ENCODE measurements around the gene PKN1. TPM values are rescaled to one million over a fixed set of nuclear protein-coding genes. Genes with fewer than 3 reads are reported as not detected.

PKN1 gene
- total RNA-seq (2014; rRNA removed; shearing (Covaris generic)) (147 and 201 TPM in 2 replicates), polyA plus RNA-seq (2016; fragmentation: Nextera tagmentation; extraction: Ambion mirVana) (86.8 and 106 TPM in 2 replicates)
- long read RNA-seq, partial matches to known transcripts, result 5 of 11 reads
- long read RNA-seq, other reads (novel, unspliced or antisense), result 3 of 11 reads

DNA sequence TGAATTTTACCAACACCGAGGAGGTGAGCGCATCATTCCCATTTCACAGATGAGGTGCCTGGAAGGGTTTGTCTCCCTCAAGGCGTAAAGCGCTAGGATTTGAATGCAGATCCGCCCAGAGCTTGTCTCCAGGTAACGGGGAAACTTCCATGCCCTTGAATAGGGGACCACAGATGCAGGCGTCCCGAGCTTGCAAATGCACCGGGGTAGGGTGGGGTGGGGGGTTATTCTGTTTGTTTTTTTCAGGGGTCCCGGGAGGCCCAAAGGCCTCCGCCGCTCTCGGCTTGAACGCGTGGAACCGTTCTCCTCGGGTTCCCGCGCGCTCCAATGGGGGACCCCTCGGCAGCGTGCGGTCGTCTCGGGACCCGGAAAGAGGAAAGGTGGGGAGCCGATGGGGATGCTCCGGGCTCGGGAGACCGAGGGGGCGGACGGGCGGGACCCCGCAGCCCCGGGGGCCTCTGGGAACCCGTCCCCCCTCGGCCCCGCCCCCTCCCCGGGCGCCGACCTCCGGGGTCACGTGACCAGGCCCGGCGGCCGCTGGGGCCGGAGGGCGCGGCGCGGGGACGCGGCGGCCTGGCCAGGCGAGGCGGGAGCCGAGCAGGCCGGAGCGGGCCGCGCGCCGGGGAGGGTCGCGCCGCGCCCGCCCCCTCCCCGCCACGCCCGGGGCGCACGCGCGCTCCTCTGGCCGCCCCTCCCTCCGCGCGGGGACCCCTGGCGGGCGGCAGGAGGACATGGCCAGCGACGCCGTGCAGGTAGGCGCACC lies at the start of gene PKN1:
TSS of gene PKN1 (plus strand) at position 516 of the 763 bp plus-strand sequence. CDS start at position 732, 216 bp downstream.
- H3K4me1 ChIP-seq (ENCODE audit: insufficient read depth), result peaks cover 12% of the 10 kb centered on the region; the same call in 1 of the 2 replicates
- peaks cover 12% of the 10 kb centered on the region; the same call in 1 of the 2 replicates for H3F3A ChIP-seq (replicated peaks; ENCODE audit: low read depth)
- H3K27me3 ChIP-seq (ENCODE audit: insufficient read depth), result no peaks in the 10 kb centered on the region; the same call in 1 of the 2 replicates
- TF ChIP-seq, protein P1, sequence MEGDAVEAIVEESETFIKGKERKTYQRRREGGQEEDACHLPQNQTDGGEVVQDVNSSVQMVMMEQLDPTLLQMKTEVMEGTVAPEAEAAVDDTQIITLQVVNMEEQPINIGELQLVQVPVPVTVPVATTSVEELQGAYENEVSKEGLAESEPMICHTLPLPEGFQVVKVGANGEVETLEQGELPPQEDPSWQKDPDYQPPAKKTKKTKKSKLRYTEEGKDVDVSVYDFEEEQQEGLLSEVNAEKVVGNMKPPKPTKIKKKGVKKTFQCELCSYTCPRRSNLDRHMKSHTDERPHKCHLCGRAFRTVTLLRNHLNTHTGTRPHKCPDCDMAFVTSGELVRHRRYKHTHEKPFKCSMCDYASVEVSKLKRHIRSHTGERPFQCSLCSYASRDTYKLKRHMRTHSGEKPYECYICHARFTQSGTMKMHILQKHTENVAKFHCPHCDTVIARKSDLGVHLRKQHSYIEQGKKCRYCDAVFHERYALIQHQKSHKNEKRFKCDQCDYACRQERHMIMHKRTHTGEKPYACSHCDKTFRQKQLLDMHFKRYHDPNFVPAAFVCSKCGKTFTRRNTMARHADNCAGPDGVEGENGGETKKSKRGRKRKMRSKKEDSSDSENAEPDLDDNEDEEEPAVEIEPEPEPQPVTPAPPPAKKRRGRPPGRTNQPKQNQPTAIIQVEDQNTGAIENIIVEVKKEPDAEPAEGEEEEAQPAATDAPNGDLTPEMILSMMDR (conservative IDR thresholded peaks at IDR 0.05; ENCODE audit: low read depth in 2 of 2), result no peak
- TF ChIP-seq POLR2AphosphoS5 (IDR thresholded peaks at IDR 0.05; ENCODE audit: low read depth), result peak; percentile 74
- no peaks in the 10 kb centered on the region for H3K36me3 ChIP-seq (ENCODE audit: insufficient read depth)
- Mint-ChIP-seq H3K27ac (no peak within 1 kb of the TSS), H3K4me1 (peaks cover 8% of the 10 kb centered on the region; the same call in 2 of the 3 replicates), H3K36me3 (ENCODE audit: low read depth) (no peaks in the 10 kb centered on the region; the same call in 1 of the 3 replicates), H3K27me3 (ENCODE audit: insufficient read depth, low read depth, poor library complexity) (peaks cover 20% of the 10 kb centered on the region), H3K9me3 (0 out of 3 replicates have a peak, but pooled peaks cover 4% of the 10 kb centered on the region), H3K4me3 (peak within 1 kb of the TSS; percentile 76)
- peak within 1 kb of the TSS; percentile 76 for H3K4me3 ChIP-seq
- H4K20me1 ChIP-seq (replicated peaks; ENCODE audit: insufficient read depth), result peaks cover 6% of the 10 kb centered on the region
- H3K27ac ChIP-seq (ENCODE audit: low read depth), result no peak within 1 kb of the TSS
- H3K4me2 ChIP-seq, result peak within 1 kb of the TSS; percentile 84
- DNase-seq (ENCODE audit: low spot score) (peak; percentile 88), ATAC-seq (peak; percentile 64)
- H2AFZ ChIP-seq, result peak within 1 kb of the TSS; percentile 94
- no peaks in the 10 kb centered on the region for H3K9me2 ChIP-seq (ENCODE audit: insufficient read depth)
- peaks cover 40% of the 10 kb centered on the region for H3K79me2 ChIP-seq (replicated peaks; ENCODE audit: insufficient read depth)

DNA sequence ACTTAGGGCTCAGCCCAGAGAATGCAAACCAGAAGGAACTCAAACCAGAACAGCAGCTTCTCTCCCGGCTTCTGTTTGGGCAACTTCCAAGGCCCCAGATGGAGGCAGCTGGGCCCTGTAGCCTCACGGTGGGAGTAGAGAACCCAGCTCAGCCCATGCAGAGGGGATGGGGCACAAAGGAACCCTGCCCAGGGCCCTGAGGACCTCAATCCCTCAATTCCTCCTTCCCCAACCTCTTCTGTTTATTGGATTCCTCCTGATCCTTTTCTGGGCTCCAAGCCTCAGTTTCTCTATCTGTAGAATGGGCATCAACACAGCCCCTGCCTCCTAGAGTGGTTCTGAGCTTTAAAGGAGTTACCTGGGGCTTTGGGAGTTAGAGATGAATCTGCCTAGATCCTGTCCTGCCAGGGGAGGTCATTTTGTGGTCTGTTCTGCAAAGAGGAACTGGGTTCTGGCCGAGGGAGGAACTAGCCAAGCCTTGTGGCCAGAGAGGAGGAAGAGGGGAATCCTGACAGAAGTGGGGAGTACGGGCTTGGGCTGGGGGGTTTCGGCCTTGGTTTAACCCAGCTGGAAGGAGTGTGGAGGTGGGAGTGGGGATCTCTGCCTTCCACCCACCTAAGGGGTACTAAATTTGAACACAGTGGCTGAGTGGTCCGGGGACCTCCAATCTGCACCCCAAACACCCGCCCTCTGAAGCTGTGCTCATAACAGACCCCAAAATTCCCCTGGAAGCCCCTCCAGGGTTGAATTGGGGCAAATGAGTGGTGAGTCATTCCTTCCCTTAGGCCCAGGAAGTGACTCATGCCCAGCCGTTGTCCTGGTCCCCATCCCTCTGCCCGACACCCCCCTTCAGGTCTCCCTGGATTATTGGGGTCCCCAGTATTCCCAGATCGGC lies 49.2 kb upstream of the PKN1 start:
- no peaks in the 10 kb centered on the region for H3K79me2 ChIP-seq (replicated peaks; ENCODE audit: insufficient read depth)
- TF ChIP-seq STAT1 (IDR thresholded peaks at IDR 0.05; ENCODE audit: unreplicated experiment), result no peak
- no peak for TF ChIP-seq EZH2phosphoT487 (IDR thresholded peaks at IDR 0.05; ENCODE audit: unreplicated experiment)
- no peak for TF ChIP-seq ZNF331 (CRISPR knock-in tag; IDR thresholded peaks at IDR 0.05; ENCODE audit: low read depth)
- TF ChIP-seq, protein P2, sequence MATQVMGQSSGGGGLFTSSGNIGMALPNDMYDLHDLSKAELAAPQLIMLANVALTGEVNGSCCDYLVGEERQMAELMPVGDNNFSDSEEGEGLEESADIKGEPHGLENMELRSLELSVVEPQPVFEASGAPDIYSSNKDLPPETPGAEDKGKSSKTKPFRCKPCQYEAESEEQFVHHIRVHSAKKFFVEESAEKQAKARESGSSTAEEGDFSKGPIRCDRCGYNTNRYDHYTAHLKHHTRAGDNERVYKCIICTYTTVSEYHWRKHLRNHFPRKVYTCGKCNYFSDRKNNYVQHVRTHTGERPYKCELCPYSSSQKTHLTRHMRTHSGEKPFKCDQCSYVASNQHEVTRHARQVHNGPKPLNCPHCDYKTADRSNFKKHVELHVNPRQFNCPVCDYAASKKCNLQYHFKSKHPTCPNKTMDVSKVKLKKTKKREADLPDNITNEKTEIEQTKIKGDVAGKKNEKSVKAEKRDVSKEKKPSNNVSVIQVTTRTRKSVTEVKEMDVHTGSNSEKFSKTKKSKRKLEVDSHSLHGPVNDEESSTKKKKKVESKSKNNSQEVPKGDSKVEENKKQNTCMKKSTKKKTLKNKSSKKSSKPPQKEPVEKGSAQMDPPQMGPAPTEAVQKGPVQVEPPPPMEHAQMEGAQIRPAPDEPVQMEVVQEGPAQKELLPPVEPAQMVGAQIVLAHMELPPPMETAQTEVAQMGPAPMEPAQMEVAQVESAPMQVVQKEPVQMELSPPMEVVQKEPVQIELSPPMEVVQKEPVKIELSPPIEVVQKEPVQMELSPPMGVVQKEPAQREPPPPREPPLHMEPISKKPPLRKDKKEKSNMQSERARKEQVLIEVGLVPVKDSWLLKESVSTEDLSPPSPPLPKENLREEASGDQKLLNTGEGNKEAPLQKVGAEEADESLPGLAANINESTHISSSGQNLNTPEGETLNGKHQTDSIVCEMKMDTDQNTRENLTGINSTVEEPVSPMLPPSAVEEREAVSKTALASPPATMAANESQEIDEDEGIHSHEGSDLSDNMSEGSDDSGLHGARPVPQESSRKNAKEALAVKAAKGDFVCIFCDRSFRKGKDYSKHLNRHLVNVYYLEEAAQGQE (IDR thresholded peaks at IDR 0.05; ENCODE audit: unreplicated experiment), result no peak
- TF ChIP-seq EZH2 (IDR thresholded peaks at IDR 0.05; ENCODE audit: low read depth, unreplicated experiment), result no peak
- TF ChIP-seq, protein P3, sequence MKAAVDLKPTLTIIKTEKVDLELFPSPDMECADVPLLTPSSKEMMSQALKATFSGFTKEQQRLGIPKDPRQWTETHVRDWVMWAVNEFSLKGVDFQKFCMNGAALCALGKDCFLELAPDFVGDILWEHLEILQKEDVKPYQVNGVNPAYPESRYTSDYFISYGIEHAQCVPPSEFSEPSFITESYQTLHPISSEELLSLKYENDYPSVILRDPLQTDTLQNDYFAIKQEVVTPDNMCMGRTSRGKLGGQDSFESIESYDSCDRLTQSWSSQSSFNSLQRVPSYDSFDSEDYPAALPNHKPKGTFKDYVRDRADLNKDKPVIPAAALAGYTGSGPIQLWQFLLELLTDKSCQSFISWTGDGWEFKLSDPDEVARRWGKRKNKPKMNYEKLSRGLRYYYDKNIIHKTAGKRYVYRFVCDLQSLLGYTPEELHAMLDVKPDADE (IDR thresholded peaks at IDR 0.05), result no peak
- no peak for TF ChIP-seq NANOG (IDR thresholded peaks at IDR 0.05; ENCODE audit: borderline replicate concordance)
- TF ChIP-seq, protein P1 (conservative IDR thresholded peaks at IDR 0.05; ENCODE audit: low read depth in 2 of 2), result no peak
- no peak for TF ChIP-seq ZNF114 (CRISPR knock-in tag; IDR thresholded peaks at IDR 0.05)

More for the DNA sequence above, 49.2 kb upstream of the PKN1 start:
- no peaks in the 10 kb centered on the region; the same call in 1 of the 3 replicates for H3K9me3 Mint-ChIP-seq
- Histone ChIP-seq H3K27me3 (ENCODE audit: insufficient read depth) (no peaks in the 10 kb centered on the region), H4K20me1 (replicated peaks; ENCODE audit: insufficient read depth) (no peaks in the 10 kb centered on the region), H2AFZ (no peak overlapping the region), H3K9me2 (ENCODE audit: insufficient read depth) (no peaks in the 10 kb centered on the region), H3F3A (replicated peaks; ENCODE audit: low read depth) (peaks cover 8% of the 10 kb centered on the region; the same call in 1 of the 2 replicates), H3K4me3 (no peak overlapping the region), H3K27ac (ENCODE audit: low read depth) (no peak overlapping the region), H3K36me3 (ENCODE audit: insufficient read depth) (no peaks in the 10 kb centered on the region), H3K4me1 (ENCODE audit: insufficient read depth) (peaks cover 11% of the 10 kb centered on the region; the same call in 1 of the 2 replicates), H3K4me2 (no peak overlapping the region)
- peak overlapping the region; percentile 57; the same call in 1 of the 2 replicates for H3K27ac Mint-ChIP-seq
- H3K36me3 Mint-ChIP-seq (ENCODE audit: low read depth), result no peaks in the 10 kb centered on the region
- DNase-seq (ENCODE audit: low spot score) (no peak), ATAC-seq (no peak)
- H3K4me3 Mint-ChIP-seq, result no peak overlapping the region
- peaks cover 21% of the 10 kb centered on the region for H3K4me1 Mint-ChIP-seq
- H3K27me3 Mint-ChIP-seq (ENCODE audit: insufficient read depth, low read depth, poor library complexity), result peaks cover 18% of the 10 kb centered on the region
